ENCODE data around the gene SPINT2.

The SPINT2 gene

DNA sequence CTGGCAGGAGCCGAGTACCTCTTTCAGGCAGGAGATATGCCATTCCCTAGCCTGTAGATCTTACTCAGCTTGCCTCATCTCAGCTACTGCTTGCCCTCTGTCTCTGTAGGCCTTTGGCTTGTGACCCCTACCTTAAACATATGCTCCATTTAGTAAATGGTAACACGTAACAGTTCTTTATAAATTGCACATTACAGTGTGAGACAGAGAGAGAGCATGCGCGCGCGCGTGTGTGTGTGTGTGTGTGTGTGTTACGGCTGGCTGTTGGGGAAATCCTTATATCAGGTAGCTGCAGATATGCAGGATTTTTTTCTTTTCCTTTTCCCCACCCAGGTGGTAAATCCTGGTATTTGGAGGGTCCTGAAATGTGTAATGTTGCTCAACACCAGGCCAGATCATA lies 4.2 kb downstream of the SPINT2 start:
- no peak for DNase-seq (ENCODE audit: low spot score)

DNA sequence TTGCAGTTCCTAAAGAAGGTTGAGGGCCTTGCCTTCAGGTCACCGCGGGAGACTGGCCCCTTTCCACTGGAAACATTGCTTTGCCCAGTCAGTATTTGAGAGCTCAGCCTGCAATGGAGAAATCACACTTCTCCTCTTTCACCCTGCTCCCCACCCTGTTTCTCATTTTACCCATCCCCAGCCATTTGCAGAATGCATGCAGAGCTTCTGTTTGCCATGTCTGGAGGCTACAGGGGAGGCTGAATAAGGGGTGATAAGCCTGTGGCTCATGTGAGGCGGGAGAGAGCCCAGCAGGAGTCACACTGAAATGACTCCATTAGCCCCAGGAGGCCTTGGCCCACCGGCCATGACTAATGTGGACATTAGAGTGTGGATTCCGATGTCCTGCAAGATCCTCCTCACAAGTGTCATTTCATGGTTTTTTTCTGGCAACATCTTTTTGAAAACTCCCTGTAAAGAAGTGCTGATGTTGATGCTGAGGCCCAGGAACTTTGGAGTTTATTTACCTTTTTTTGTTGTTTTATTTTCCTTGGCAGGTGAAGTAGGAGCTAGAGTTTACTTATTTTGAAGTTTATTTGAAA lies 6.3 kb downstream of the SPINT2 start:
- DNase-seq (ENCODE audit: low spot score): peak; percentile 23

- no peak for DNase-seq (ENCODE audit: low spot score)
Measured at GRCh38 chr19:38273499-38273898, 9.1 kb downstream of the SPINT2 start.

- DNase-seq (ENCODE audit: low spot score): no peak
Measured at GRCh38 chr19:38274739-38275138, 10.4 kb downstream of the SPINT2 start.

- no peak for DNase-seq (ENCODE audit: low spot score)
Measured at GRCh38 chr19:38276942-38277517, 12.7 kb downstream of the SPINT2 start.

DNA sequence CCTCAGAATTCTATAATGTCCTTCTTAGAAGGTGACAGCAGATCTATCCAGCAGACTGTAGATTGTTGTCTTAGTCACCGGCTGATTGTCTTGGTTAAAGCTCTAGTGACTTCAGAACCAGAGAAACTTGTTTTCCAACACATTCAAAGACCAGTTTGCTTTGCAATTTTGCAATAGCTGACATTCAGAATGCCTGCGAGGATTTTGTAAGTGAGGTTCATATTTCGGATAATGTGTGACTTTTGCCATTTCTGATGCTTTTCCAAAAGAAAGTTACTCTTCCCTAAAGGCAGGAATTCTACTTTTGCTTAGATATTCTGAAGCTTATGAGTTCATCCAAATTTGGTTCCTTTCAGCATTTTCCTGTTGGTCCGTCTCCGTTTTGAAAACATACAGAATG lies 13.2 kb downstream of the SPINT2 start:
- DNase-seq (ENCODE audit: low spot score): no peak

GRCh38 chr19:38277969-38278680 lies 13.8 kb downstream of the SPINT2 start:
- peak; percentile 85 for DNase-seq (ENCODE audit: low spot score)

- DNase-seq (ENCODE audit: low spot score): no peak
Measured at GRCh38 chr19:38278751-38279150, 14.4 kb downstream of the SPINT2 start.

GRCh38 chr19:38280030-38280921 lies 15.9 kb downstream of the SPINT2 start:
- no peak for DNase-seq (ENCODE audit: low spot score)

DNA sequence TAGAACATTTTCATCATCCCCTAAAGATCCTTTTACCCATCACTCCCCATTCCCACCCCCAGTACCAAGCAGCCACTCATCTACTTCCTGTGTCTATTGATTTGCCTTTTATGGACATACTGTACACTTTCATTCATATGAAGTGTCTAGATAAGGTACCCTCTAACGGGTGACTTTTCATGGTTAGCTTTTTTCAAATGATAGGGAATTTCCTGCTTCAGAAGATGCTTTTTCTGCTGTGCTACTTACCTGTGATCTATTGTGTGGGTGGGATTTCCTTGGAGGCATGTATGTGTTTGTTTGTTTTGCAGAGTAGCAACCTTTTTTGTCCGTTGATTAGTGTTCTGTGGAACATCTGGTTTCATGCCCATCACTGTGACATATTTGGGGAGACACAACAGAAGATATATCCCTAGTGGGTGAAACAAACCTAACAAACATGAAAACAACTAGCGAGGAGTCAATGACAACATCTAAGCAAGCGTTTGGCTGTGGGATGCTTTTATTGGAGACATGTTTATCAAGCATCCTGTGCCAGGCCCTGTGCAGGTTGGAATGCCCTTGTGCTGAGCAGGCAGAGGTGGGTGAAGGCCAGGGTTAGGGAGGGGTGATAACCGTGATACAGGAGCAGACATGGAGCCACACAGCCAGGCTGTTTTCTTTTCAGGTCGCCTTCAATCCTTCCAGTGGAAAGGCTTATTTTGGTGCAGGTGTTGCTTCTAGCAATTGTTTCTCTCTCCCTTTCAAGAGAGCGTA lies 17.6 kb downstream of the SPINT2 start:
- no peak for DNase-seq (ENCODE audit: low spot score)

- no peak for DNase-seq (ENCODE audit: low spot score)
Measured at GRCh38 chr19:38283271-38283670, 18.9 kb downstream of the SPINT2 start.

DNA sequence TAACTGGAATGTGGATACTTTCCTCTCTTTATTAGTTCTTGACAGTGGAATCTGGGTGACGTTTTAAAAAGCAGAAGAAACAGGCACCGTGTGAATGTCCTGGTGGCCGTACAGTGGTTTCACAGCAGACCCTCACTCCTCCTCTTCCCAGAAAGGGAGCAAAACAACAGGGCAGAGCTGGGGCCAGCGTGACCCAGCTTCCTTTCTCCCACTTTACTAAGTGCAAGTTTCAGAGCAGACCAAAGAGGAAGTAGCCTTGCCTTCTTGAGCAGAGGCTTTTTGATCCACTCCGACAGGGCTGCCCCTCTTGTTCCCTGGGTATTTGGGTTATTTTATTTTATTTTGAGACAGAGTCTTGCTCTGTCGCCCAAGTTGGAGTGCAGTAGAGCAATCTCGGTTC lies 20.0 kb downstream of the SPINT2 start:
- DNase-seq (ENCODE audit: low spot score): no peak

GRCh38 chr19:38285567-38285966 lies 21.2 kb downstream of the SPINT2 start:
- peak; percentile 61 for DNase-seq (ENCODE audit: low spot score)

- DNase-seq (ENCODE audit: low spot score): no peak
Measured at GRCh38 chr19:38287604-38288003, 23.2 kb downstream of the SPINT2 start.

- no peak for DNase-seq (ENCODE audit: low spot score)
Measured at GRCh38 chr19:38288123-38288855, 23.9 kb downstream of the SPINT2 start.

DNA sequence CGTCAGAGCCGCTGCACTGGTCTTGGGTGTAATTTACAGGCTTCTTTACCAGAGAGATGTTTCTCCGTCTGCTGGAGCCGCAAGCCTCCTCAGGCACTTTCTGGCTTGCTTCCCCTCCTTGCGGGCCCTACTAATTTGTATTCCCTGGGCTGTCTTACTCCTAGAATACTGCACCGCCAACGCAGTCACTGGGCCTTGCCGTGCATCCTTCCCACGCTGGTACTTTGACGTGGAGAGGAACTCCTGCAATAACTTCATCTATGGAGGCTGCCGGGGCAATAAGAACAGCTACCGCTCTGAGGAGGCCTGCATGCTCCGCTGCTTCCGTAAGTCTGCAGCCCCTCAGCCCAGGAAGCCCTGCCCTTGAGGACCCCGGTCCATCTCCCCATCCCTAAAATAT lies 25.6 kb downstream of the SPINT2 start:
- no peak for DNase-seq (ENCODE audit: low spot score)

- DNase-seq (ENCODE audit: low spot score): peak; percentile 92
Measured at GRCh38 chr19:38290631-38291147, 26.3 kb downstream of the SPINT2 start.

GRCh38 chr19:38291855-38292254 lies 27.5 kb downstream of the SPINT2 start:
- DNase-seq (ENCODE audit: low spot score): no peak

DNA sequence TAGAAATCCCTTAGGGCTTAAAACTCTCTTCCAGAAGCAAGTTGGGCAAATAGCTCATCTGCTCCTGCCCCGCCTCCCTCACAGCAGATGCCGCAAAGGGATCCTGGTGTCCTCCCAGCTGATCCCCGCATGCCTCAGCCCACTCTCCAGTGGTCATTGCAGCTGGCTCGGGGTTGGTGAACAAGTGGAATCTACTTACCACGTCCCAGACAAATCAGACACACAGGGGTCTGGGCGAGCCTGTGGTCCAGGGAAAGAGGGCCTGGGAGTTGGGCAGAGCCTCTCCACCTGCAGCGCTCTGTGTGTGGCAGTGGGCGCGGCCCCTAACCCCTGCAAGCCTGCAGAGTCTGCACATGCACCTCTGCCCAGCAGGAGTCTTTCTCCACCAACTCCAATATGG lies 28.9 kb downstream of the SPINT2 start:
- no peak for DNase-seq (ENCODE audit: low spot score)

DNA sequence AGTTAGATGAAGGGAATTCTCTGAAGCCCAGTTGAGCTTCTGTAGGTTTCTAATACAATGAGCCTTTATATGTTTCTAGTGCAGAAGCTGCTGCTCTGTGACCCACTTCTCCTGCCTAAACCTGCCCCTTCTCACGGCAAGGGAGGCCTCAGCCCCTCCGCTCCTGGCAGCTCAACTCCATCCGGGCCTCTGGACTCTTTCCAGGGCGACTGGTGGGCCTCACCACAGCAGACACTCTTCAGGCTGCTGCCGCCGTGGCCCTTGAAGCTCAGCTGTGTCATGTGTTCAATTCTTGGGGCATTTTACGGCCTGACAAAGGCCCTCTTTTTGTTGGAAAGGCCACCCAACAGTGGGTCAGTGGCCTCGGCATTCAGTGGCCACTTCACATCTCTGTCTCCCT lies 29.7 kb downstream of the SPINT2 start:
- DNase-seq (ENCODE audit: low spot score): no peak
